ENCODE measurements around the gene CPSF7. TPM values are rescaled to one million over a fixed set of nuclear protein-coding genes. Genes with fewer than 3 reads are reported as not detected.

Gene CPSF7, protein sequence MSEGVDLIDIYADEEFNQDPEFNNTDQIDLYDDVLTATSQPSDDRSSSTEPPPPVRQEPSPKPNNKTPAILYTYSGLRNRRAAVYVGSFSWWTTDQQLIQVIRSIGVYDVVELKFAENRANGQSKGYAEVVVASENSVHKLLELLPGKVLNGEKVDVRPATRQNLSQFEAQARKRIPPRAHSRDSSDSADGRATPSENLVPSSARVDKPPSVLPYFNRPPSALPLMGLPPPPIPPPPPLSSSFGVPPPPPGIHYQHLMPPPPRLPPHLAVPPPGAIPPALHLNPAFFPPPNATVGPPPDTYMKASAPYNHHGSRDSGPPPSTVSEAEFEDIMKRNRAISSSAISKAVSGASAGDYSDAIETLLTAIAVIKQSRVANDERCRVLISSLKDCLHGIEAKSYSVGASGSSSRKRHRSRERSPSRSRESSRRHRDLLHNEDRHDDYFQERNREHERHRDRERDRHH
- total RNA-seq, result 20.8 and 21.2 TPM in 2 replicates

DNA sequence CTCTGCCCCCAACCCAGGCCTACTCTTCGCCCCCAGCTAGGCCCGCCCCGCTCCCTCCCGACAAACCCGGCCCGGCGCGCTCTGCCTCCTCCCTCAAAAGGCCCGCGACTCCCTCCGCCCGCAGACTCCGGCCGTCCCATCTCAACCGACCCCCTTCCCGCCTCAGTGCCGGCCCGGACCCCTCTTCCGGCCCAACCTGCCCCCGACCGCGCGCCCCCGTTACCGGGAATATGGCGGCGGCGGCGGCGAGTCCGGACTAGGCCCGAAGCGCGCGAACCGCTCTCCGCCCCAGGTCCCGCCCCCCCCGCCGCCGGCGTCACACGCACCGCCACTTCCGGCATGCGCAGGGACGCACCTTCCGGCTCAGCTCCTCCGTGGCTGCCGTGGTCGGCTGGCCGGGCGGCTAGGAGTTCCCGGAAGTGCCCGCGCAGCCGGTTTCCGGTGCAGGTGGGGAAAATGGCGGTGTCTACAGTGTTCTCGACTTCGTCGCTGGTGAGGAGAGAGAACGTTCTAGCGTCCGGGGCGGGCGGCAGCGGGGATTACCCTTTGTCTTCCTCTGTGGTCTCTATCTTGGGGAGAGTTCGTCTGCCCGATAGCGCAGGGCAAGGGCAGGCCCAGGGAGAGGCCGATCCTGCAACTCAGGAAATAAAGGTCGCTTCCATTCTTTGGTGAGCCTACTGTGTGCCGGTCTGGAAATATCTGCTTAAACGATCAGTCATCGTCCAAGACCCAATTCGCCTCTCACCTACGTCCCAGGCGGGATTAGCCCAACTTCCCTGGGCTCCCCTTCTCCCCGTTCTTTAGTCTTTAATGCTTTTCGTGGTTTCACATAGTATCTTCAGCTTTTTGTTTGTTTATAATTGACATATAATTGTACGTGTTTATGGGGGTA, at the start of gene CPSF7, which contains the start of gene SDHAF2:
Gene CPSF7 (minus strand): TSS at position 285 of the 892 bp plus-strand sequence. CDS start 740 bp downstream, outside the sequence.
Gene SDHAF2 (plus strand): TSS at position 434 of the 892 bp plus-strand sequence. CDS start 23 bp downstream, at position 457.

DNA sequence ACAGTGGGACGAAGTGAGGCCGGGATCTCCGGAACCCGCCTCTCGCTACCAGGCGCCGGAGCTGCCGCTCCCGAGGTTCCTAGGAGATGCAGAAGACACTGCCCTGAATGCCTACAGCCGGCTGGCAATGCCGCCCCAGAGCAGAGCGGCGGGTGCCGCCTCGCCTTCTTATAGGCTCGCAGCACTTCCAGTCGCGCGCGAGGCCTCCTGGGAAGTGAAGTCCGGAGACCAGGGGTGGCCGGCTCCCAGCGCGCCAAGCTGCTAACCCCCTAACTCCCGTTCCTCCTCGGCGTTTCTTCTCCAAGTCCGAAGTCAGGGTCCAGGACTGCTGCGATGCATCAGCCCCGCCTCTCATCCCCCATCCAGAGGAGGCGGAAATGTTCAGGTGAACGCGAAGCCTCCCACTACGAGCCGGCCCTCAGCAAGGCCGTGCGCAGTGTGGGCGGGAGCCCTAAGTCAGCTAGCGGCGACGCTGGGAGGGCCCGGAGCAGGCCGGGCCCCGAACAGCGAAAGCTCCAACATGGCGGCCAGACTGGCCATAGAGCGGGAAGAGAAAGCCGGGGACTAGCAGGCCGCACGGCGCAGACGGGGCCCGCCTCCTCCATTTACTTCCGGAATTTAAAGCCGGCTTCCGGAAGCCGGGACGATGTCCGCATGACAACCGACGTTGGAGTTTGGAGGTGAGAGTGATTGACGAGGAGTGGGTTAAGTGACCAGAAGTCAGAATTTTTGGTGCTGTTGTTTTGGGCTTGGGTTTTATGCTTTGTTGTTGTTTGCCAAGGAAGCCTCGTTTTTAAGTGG, 67.8 kb downstream of the CPSF7 start, which contains the start of the genes CYB561A3 and TMEM138:
Gene CYB561A3 (minus strand): TSS at position 142 of the 801 bp plus-strand sequence. CDS start 5,169 bp downstream, outside the sequence.
Gene TMEM138 (plus strand): TSS at position 634 of the 801 bp plus-strand sequence. CDS start 2,017 bp downstream, outside the sequence.

Other genes with a start within 250 kb of the CPSF7 start
- gene PGA3, start 226.5 kb downstream of the CPSF7 start, total RNA-seq, result 0.50 and 2.0 TPM in 2 replicates
- 0.66 TPM in 1 of 2 replicates, not detected in the other for gene PGA4, start 207.6 kb downstream of the CPSF7 start, total RNA-seq
- gene PGA5, start 188.8 kb downstream of the CPSF7 start, total RNA-seq, result 0.29 and 0.50 TPM in 2 replicates
- gene VWCE, start 134.7 kb downstream of the CPSF7 start, total RNA-seq, result 1.2 and 8.4 TPM in 2 replicates
- 292 and 525 TPM in 2 replicates for gene DDB1, start 96.9 kb downstream of the CPSF7 start, total RNA-seq
- 33.5 and 37.1 TPM in 2 replicates for gene TKFC, start 96.7 kb downstream of the CPSF7 start, total RNA-seq
- gene CYB561A3, start 68.1 kb downstream of the CPSF7 start, total RNA-seq, result 38.1 and 174 TPM in 2 replicates
- 14.7 and 25.3 TPM in 2 replicates for gene TMEM138, start 67.6 kb downstream of the CPSF7 start, total RNA-seq
- gene TMEM216, start 37.4 kb downstream of the CPSF7 start, total RNA-seq, result 7.6 and 11.8 TPM in 2 replicates
- 33.7 and 52.7 TPM in 2 replicates for gene SDHAF2, start 149 bp upstream of the CPSF7 start, total RNA-seq
- 0.17 TPM in 1 of 2 replicates, not detected in the other for gene LRRC10B, start 78.8 kb upstream of the CPSF7 start, total RNA-seq
- gene SYT7, start 151.1 kb upstream of the CPSF7 start, total RNA-seq, result 12.1 and 22.7 TPM in 2 replicates

Measured in smooth muscle cell of trachea (primary cell).